CD4-positive, alpha-beta T cell treated with Interleukin-2 at 100 ng/mL for 4 hours (primary cell): ENCODE measurements around the gene FRMD1.

Source experiments
- DNase-seq: peaks from one replicate; pipeline ENCODE4 v3.0.0-alpha.2; 2020; ENCODE audit warnings: low spot score

FRMD1 gene

GRCh38 chr6:168026925-168027324 lies 52.1 kb downstream of the FRMD1 start:
- no peak for DNase-seq

- DNase-seq: no peak
Observed at GRCh38 chr6:168025831-168026710, 52.9 kb downstream of the FRMD1 start.

- no peak for DNase-seq
Observed at GRCh38 chr6:168024951-168025510, 54.0 kb downstream of the FRMD1 start.

GRCh38 chr6:168022488-168023321 lies 56.3 kb downstream of the FRMD1 start:
- DNase-seq: no peak

GRCh38 chr6:168021581-168021980 lies 57.4 kb downstream of the FRMD1 start:
- no peak for DNase-seq

- DNase-seq: no peak
Observed at GRCh38 chr6:168020242-168020641, 58.8 kb downstream of the FRMD1 start.

- no peak for DNase-seq
Observed at GRCh38 chr6:168018664-168019063, 60.3 kb downstream of the FRMD1 start.

- DNase-seq: no peak
Observed at GRCh38 chr6:168017629-168018028, 61.4 kb downstream of the FRMD1 start.

- no peak for DNase-seq
Observed at GRCh38 chr6:168016721-168017525, 62.1 kb downstream of the FRMD1 start.

GRCh38 chr6:168016176-168016620 lies 62.8 kb downstream of the FRMD1 start:
- no peak for DNase-seq

- no peak for DNase-seq
Observed at GRCh38 chr6:168015482-168016175, 63.4 kb downstream of the FRMD1 start.

GRCh38 chr6:168015009-168015408 lies 64.0 kb downstream of the FRMD1 start:
- DNase-seq: no peak

- DNase-seq: no peak
Observed at GRCh38 chr6:168014428-168014827, 64.6 kb downstream of the FRMD1 start.

- DNase-seq: no peak
Observed at GRCh38 chr6:168013250-168013915, 65.6 kb downstream of the FRMD1 start.

GRCh38 chr6:168012431-168013249 lies 66.4 kb downstream of the FRMD1 start:
- DNase-seq: no peak

GRCh38 chr6:168011291-168011690 lies 67.7 kb downstream of the FRMD1 start:
- DNase-seq: no peak

- no peak for DNase-seq
Observed at GRCh38 chr6:168009331-168009730, 69.7 kb downstream of the FRMD1 start.

GRCh38 chr6:168007592-168008338 lies 71.2 kb downstream of the FRMD1 start:
- no peak for DNase-seq

GRCh38 chr6:168005796-168006195 lies 73.2 kb downstream of the FRMD1 start:
- no peak for DNase-seq
